Caco-2 (cell line): ENCODE data around the gene JSRP1. TPM values are rescaled to one million over a fixed set of nuclear protein-coding genes. Genes with fewer than 3 reads are reported as not detected.

Experiments used
- BruUV-seq: library from RNA; stranded (reverse); fragments of 400-500 nt; replicated peaks from 2 replicates; lab custom pipeline; 2021; lab: Mats Ljungman, UMichigan
- CTCF ChIA-PET: fragments of 300-600 bp; sonication (Branson Sonifier 250); formaldehyde crosslinking; loops from one replicate; lab custom pipeline; 2022; ENCODE audit warnings: antibody characterized with exemption; lab: Charles Lee
- POLR2A ChIA-PET: fragments of 300-600 bp; sonication (Branson Sonifier 250); formaldehyde crosslinking; loops from one replicate; lab custom pipeline; 2022; ENCODE audit warnings: antibody characterized with exemption; lab: Charles Lee
- DNase-seq, 2 experiments: peaks; one replicate each; pipeline versions ENCODE4 v3.0.0 to v3.0.0-alpha.2; 2020 to 2022
- H3K27me3 ChIP-seq: replicated peaks from 2 replicates; pipeline ENCODE4 v1.6.0; 2011; ENCODE audit warnings: low read length; ENCODE audit not compliant: control insufficient read depth, insufficient read depth
- H3K36me3 ChIP-seq: 2 replicates; pipeline ENCODE4 v1.5.1; 2011; ENCODE audit warnings: low read length; ENCODE audit not compliant: control insufficient read depth, insufficient read depth
- H3K4me1 ChIP-seq: fragments of 250-450 bp; sonication (Bioruptor Pico); 2 replicates; pipeline ENCODE4 v1.5.1; 2020; ENCODE audit warnings: mild to moderate bottlenecking
- H3K4me3 ChIP-seq: 2 replicates; pipeline ENCODE4 v1.5.1; 2011; ENCODE audit warnings: low read depth, mild to moderate bottlenecking, control low read depth, low read length
- H3K9me3 ChIP-seq: fragments of 250-450 bp; sonication (Bioruptor Pico); 2 replicates; pipeline ENCODE4 v1.5.1; 2020; ENCODE audit warnings: mild to moderate bottlenecking, moderate library complexity
- H3K27ac Mint-ChIP-seq: one replicate; pipeline ENCODE4 v1.8.0; 2022; ENCODE audit warnings: mixed read lengths; ENCODE audit not compliant: unreplicated experiment
- H3K27me3 Mint-ChIP-seq: one replicate; pipeline ENCODE4 v1.8.0; 2022; ENCODE audit warnings: mixed read lengths; ENCODE audit not compliant: insufficient read depth, unreplicated experiment
- H3K36me3 Mint-ChIP-seq: one replicate; pipeline ENCODE4 v1.8.0; 2022; ENCODE audit warnings: mild to moderate bottlenecking, mixed read lengths; ENCODE audit not compliant: insufficient read depth, unreplicated experiment
- H3K4me1 Mint-ChIP-seq: one replicate; pipeline ENCODE4 v1.8.0; 2022; ENCODE audit warnings: low read depth, mixed read lengths; ENCODE audit not compliant: unreplicated experiment
- H3K4me3 Mint-ChIP-seq: one replicate; pipeline ENCODE4 v1.8.0; 2022; ENCODE audit warnings: mild to moderate bottlenecking, moderate library complexity, mixed read lengths; ENCODE audit not compliant: unreplicated experiment
- H3K9me3 Mint-ChIP-seq: one replicate; pipeline ENCODE4 v1.8.0; 2022; ENCODE audit warnings: mixed read lengths; ENCODE audit not compliant: unreplicated experiment
- intact Hi-C: fragments of 100-400 bp; cut with micrococcal nuclease; formaldehyde crosslinking; loops from one replicate; pipeline ENCODE4 v1.10.0; 2022; ENCODE audit not compliant: unreplicated experiment
- total RNA-seq: library from RNA; stranded (reverse); gene quantifications from 2 replicates; pipeline ENCODE4 v1.2.3, GENCODE V29; 2022
- TF ChIP-seq, protein P1 (sequence below), 2 experiments: fragments of 200-600 bp in 1 of 2; IDR thresholded peaks; 1 replicate in 1 of 2; 2 replicates in 1 of 2; pipeline versions ENCODE4 v1.5.1 to v1.8.0; 2011 to 2022; ENCODE audit warnings: antibody characterized with exemption in 1 of 2, control low read depth in 1 of 2, inconsistent platforms in 1 of 2, low read depth in 1 of 2, low read length in 1 of 2, mild to moderate bottlenecking in 1 of 2, moderate library complexity in 1 of 2; ENCODE audit not compliant: insufficient read depth in 1 of 2, severe bottlenecking in 1 of 2, unreplicated experiment in 1 of 2

JSRP1 gene
- total RNA-seq, 1 experiment from 2014 or later: not detected

DNA sequence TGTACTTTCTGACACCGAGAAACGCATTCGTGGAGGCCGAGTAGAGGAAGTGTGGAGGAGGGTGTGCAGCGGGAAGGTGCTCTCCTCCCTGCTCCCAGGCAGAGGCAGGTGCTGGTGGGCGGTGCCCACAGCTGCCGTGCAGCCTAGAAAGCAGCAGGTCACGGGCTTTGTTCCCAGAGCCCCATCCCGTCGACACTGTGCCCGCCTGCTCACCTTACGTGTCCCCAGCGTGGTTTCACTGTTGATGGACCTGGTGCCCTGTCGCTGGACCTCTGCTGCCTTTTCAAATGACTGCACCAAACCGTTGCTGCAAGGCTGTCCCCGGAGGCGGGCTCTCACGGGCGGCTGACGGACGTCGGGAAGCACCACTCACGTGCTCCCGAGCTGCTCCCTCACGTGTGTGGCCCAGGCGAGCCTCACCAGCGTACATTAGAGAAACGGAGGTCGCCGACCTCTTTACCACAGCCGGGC, 40.9 kb downstream of the JSRP1 start:
- no peaks in the 10 kb centered on the region for H3K27me3 ChIP-seq
- peaks cover 97% of the 10 kb centered on the region for H3K36me3 Mint-ChIP-seq
- peaks cover 10% of the 10 kb centered on the region for H3K36me3 ChIP-seq
- H3K9me3 Mint-ChIP-seq: no peaks in the 10 kb centered on the region
- H3K4me1 ChIP-seq: peaks cover 24% of the 10 kb centered on the region
- no peak overlapping the region for H3K4me3 Mint-ChIP-seq
- BruUV-seq: no TSS peak
- H3K27ac Mint-ChIP-seq: no peak overlapping the region
- peaks cover 6% of the 10 kb centered on the region for H3K4me1 Mint-ChIP-seq
- no peak for DNase-seq
- ChIA-PET POLR2A (no interaction called here), CTCF (no interaction called here)
- intact Hi-C loops: loop anchor here (10.0 kb wide), 1 partner anchor 51 kb away; the partner anchor contains the start of gene DOT1L
- H3K27me3 Mint-ChIP-seq: no peaks in the 10 kb centered on the region
- no peaks in the 10 kb centered on the region for H3K9me3 ChIP-seq
- H3K4me3 ChIP-seq: no peak overlapping the region
- TF ChIP-seq, protein P1, sequence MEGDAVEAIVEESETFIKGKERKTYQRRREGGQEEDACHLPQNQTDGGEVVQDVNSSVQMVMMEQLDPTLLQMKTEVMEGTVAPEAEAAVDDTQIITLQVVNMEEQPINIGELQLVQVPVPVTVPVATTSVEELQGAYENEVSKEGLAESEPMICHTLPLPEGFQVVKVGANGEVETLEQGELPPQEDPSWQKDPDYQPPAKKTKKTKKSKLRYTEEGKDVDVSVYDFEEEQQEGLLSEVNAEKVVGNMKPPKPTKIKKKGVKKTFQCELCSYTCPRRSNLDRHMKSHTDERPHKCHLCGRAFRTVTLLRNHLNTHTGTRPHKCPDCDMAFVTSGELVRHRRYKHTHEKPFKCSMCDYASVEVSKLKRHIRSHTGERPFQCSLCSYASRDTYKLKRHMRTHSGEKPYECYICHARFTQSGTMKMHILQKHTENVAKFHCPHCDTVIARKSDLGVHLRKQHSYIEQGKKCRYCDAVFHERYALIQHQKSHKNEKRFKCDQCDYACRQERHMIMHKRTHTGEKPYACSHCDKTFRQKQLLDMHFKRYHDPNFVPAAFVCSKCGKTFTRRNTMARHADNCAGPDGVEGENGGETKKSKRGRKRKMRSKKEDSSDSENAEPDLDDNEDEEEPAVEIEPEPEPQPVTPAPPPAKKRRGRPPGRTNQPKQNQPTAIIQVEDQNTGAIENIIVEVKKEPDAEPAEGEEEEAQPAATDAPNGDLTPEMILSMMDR (IDR thresholded peaks at IDR 0.05; ENCODE audit: insufficient read depth in 1 of 2, low read depth in 1 of 2, low read length in 1 of 2, severe bottlenecking in 1 of 2, unreplicated experiment in 1 of 2): no peak

- intact Hi-C loops: loop anchor here (10.0 kb wide), 1 partner anchor 49 kb away; the partner anchor contains the start of gene DOT1L
- ChIA-PET POLR2A (no interaction called here), CTCF (no interaction called here)
- Histone ChIP-seq H3K27me3 (no peaks in the 10 kb centered on the region), H3K4me1 (peaks cover 24% of the 10 kb centered on the region), H3K9me3 (no peaks in the 10 kb centered on the region), H3K36me3 (peaks cover 10% of the 10 kb centered on the region), H3K4me3 (no peak overlapping the region)
- no peak for DNase-seq
- Mint-ChIP-seq H3K27ac (no peak overlapping the region), H3K4me3 (no peak overlapping the region), H3K4me1 (peaks cover 6% of the 10 kb centered on the region), H3K27me3 (no peaks in the 10 kb centered on the region), H3K9me3 (no peaks in the 10 kb centered on the region), H3K36me3 (peaks cover 87% of the 10 kb centered on the region)
- TF ChIP-seq, protein P1 (IDR thresholded peaks at IDR 0.05; ENCODE audit: insufficient read depth in 1 of 2, low read depth in 1 of 2, low read length in 1 of 2, severe bottlenecking in 1 of 2, unreplicated experiment in 1 of 2): no peak
- BruUV-seq: no TSS peak
These were observed 42.0 kb downstream of the JSRP1 start for GRCh38 chr19:2214251-2214650.

GRCh38 chr19:2213799-2214198, 42.4 kb downstream of the JSRP1 start:
- Histone ChIP-seq H3K4me1 (peaks cover 24% of the 10 kb centered on the region), H3K4me3 (no peak overlapping the region), H3K9me3 (no peaks in the 10 kb centered on the region), H3K36me3 (peaks cover 10% of the 10 kb centered on the region), H3K27me3 (no peaks in the 10 kb centered on the region)
- Mint-ChIP-seq H3K36me3 (peaks cover 83% of the 10 kb centered on the region), H3K4me3 (no peak overlapping the region), H3K4me1 (peaks cover 6% of the 10 kb centered on the region), H3K27ac (peak overlapping the region; percentile 57), H3K9me3 (no peaks in the 10 kb centered on the region), H3K27me3 (no peaks in the 10 kb centered on the region)
- DNase-seq: no peak
- intact Hi-C loops: loop anchor here (10.0 kb wide), 1 partner anchor 49 kb away; the partner anchor contains the start of gene DOT1L
- POLR2A ChIA-PET: interaction anchor here (0.6 to 1.1 kb wide), 2 partner anchors 35 to 41 kb away, joined by 3 to 7 read pairs; partner anchors contain the start of gene AMH
- TF ChIP-seq, protein P1 (IDR thresholded peaks at IDR 0.05; ENCODE audit: insufficient read depth in 1 of 2, low read depth in 1 of 2, low read length in 1 of 2, severe bottlenecking in 1 of 2, unreplicated experiment in 1 of 2): no peak
- BruUV-seq: no TSS peak
- CTCF ChIA-PET: no interaction called here
